NCI-H2081 (cell line): ENCODE data around the gene EFCAB6.
A peak's percentile ranks its signal among the peaks of the same experiment; 100 is the strongest.

ENCODE experiments used
- DNase-seq, 2 experiments: peaks; one replicate each; lab custom pipeline; 2025; lab: John Stamatoyannopoulos, UW

EFCAB6 gene

DNA sequence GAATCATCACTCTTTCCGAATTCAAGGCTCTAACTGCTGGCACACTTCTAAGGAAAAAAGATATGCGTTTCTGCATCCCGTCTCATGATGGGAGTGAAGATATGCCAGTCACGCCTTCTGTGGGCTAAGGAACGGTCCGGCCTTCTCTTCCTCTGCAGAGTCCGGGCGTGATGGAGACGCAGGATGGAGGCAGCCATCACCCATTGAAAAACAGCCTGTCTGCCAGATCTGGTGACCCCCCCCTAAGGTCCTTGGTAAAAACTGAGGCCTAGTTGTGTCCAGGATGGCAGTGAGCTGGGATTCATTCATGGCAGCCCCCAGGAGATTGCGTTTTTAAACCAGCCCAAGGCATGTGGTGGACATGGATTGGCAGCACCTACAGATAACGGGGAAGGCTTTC, 6.9 kb upstream of the EFCAB6 start:
- DNase-seq: no peak

DNA sequence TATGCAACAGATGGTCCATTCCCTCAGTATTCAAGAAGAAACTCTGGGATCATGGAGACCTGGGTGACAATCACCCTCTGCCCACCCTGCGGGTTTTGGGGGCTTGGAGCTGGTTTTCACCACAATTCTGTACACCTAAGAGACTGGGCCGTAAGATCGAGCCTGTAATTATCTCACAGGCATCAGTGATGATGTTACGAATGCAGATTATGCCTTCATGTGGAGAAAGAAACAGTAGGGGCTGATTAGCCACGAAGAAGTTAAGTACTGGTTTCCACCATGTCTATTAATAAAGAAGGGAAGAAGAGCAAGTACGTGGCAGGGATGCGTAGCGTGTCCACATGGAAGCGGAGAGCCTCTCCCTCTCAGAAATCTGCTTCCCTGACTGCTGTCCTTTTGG, 5.3 kb upstream of the EFCAB6 start:
- no peak for DNase-seq

DNA sequence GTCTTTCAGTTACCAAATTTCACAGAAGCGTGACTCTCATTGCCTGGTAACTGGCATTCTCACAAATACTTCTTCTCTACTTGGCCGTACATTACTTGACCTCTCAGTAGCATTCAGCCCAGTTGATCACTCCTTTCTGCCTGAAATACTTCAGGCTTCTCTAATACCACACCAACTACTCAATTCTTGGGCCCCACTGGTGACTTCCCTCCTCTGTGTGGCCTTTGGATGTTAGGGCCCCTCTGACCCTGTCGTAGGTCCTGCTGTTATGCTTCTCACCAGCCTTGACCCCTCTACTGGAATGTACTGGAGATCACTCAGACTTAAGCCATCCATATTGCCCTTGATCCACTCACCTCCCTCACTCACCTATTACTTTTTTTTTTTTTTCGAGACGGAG, 2.2 kb upstream of the EFCAB6 start:
- no peak for DNase-seq

DNA sequence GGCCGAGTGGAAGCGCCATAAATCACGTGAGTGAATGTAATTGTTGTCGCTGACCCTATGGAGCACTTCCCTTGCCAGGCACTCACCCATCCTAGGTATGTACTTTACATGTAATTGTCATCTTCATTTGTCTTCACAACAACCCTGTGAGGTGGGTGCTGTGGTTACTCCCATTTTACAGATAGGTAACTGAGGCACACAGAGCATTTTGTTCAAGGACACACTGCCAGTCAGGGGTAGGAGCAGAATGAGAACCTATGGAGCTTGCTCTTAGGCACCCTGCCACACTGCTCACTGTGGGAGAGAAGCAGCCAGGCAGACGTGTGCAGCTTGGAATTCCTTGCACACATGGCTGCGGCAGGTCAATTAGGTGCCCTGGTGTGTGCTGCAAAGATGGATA, 785 bp upstream of the EFCAB6 start:
- DNase-seq: no peak

DNA sequence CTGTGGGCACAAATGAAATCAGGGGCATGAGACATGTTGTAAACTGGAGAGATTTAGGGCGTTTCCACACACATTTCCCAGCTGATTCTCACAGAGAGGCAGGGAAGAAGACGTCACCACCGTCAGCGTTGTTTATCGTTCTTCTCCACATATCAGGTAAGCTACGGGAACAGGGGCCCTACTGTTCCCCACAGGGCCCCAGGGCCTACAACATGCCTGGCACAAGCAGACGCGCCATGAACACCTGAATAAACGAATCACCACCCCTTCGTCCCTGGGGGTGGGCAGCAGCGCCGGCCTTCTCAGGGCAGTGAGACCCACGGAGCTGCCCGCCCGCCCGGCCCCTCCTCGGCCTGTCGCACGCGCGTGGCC, 342 bp downstream of the EFCAB6 start:
- DNase-seq: peak in 1 of 2 experiments; percentile 14

DNA sequence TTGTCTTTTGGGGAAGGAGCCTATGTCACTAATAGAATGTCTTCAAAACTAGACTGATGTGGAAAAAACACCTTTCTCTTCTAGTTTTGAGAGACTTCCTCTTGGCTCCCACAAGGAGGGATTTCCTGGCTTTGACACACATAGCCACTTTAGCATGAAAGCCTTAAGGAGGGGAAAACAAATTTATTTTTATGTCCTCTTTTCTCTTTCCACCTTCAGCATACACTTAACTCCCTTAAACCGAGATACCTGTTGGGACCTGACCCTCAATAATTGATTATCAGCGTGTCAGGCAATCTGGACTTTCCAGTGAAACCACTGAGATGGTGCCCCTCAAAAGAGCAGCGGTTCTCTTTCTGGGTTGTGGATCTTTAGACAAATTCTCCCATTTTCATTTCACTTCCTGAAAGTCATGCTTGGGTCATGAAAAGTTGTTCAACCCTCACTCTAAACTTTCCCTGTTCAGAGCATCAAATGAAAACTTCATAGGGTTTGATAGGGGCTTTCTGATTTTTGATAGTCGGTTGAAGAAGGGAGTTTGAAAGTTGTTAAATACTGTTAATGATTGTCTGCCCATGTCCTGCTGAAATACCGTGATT, 9.1 kb downstream of the EFCAB6 start:
- no peak for DNase-seq

DNA sequence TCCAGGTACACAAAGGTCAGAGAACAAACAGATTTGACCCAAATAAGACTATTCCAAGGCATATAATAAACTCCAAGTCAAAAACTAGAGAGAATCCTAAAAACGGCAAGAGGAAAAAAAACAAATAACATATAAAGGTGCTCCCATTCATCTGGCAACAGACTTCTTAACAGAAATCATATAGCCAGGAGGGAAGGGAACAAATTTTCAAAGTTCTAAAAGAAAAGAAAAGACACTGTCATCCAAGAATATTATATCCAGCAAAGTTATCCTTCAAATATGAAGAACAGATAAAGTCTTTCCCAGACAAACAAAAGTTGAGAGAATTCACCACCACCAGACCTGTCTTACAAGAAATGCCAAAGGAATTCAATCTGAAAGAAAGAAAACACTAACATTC, 11.1 kb downstream of the EFCAB6 start:
- no peak for DNase-seq

DNA sequence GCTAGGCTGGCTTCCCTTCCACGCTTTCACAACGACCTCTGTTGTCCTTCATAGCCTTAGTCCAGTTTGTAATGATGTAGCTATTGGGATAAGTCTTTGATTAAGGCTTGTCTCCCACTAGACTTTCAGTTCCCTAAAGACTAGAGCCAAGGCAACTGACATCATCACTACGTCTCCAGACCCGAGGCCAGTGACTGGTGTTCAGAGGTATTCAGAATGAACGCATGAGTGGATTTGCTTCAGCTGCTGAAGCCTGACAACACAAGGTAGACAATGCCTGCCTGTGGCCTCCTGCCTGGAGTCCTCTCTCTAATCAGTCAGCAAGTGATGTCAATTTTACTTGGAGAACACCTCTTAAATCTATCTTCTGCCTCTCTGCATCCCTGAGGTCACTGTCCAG, 13.6 kb downstream of the EFCAB6 start:
- no peak for DNase-seq

DNA sequence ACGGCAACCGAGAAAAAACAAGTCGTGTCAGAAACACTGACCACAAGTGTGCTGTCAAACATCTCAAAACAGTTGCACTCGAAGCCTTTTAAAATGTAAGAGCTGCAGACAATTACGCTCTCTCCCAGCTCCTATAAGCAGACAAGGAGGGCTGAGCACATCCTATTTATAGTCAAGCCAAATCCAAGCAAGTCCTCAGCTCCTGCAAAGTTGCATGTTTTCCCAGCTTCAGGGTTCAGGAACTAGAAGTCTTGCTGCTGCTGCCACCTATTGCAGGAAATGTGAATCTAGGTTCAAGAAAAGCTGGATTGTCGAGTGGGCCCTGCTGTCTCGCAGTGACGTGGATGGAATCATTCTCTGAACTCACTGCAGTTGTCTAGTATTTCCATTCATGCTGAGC, 15.5 kb downstream of the EFCAB6 start:
- DNase-seq: peak in 1 of 2 experiments; percentile 15

DNA sequence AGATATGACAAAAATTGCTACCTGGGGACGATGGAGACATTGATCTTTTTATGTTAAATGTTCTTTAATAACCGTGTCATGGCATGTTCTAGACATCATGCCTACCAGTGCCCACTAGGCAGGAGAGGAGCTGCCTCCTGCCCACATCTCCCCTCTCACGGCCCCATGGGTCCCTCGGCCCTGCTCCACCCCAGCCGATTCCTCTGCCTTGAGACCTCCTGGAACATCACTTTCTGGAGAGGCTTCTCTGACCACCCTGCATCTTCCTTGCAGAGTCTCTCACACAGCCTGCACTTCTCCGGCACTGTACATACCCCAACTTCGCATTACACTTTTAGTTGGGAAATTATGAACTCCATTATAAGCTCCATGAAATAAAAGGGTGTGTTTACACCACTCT, 16.8 kb downstream of the EFCAB6 start:
- no peak for DNase-seq

DNA sequence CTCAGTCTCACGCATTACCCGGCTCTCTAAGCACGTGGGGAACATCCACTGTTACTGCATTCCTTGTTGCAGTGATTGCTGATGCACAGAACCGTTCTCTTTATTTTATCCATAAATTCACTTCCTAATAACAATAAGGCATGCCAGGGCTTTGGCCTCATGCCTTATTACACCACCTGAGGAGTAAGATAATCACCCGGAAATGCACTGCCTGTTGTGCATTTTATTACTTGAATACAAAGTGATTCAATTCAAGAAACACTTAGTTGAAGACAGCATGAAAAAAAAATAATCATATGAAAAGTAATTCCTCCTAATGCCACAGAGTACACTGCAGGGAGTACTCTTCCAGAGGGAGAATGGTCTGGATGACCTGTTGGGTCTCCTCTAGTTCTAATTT, 19.2 kb downstream of the EFCAB6 start:
- no peak for DNase-seq

DNA sequence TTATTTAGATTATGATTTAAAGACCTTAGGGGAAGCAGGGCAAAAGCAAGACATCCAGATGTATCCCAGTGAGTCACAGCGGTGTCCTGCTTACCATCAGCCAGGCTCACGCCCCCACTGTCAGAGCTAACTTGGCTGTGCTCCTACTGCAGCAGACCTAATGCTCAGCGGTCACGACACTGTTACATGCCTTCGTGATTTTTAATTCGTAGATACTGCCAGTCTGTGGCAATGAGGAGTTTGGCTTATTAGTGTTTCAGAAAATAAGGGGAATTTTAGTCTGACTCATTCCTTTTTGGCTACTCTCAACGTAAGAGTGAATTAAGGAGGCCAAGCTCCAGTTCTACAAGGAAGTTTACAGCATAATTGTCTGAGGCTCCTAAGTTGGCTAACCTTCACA, 22.7 kb downstream of the EFCAB6 start:
- DNase-seq: no peak

DNA sequence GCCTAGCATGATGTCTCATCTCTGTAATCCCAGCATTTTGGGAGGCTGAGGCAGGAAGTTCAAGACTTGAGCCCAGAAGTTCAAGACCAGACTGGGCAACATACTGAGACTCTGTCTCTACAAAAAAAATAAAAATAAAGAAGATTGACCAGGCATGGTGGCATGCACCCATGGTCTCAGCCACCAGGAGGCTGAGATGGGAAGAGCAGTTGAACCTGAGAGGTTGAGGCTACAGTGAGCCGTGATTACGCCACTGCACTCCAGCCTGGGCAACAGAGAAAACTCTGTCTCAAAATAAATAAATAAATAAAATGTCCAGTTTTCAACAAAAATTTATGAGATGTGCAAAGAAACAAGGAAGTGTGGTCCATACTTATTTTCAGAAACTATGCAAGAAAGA, 28.3 kb downstream of the EFCAB6 start:
- DNase-seq: no peak

DNA sequence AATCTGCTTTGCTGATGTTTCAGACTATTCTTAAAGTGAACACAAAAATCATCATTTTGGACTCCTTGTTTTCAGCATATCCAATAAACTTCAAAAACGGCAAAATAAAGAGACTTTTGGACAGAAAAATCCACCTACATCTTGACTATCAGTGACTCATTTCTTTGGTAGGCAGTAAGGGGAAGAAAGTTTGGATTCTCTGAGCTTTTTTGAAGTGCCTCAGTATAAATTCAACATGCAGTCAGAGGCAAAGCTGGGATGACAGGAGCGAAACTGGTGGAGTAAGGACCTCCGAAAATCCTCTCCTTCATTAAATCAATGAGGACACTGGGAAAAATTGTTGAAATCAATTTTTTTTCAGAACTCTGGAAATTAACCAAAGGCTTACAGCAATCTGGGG, 29.7 kb downstream of the EFCAB6 start:
- no peak for DNase-seq

DNA sequence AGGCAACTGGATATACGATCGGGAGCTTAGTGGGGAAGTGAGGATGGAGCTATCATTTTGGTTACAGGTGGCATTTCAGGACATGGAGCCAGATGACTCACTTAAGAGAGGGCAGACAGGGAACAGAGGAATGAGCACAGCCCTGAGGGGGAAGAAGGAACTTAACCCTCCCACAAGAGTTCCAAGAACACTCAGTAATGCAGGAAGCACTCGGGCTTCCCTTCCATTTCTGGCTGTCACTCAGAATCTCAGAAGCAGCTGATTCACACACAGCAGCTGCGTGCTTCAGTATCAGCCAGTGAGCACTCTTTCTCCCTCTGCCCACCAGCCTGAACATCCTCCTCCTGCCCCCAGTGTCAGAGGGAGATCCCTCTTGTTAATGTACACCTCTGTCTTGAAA, 34.8 kb downstream of the EFCAB6 start:
- DNase-seq: no peak

DNA sequence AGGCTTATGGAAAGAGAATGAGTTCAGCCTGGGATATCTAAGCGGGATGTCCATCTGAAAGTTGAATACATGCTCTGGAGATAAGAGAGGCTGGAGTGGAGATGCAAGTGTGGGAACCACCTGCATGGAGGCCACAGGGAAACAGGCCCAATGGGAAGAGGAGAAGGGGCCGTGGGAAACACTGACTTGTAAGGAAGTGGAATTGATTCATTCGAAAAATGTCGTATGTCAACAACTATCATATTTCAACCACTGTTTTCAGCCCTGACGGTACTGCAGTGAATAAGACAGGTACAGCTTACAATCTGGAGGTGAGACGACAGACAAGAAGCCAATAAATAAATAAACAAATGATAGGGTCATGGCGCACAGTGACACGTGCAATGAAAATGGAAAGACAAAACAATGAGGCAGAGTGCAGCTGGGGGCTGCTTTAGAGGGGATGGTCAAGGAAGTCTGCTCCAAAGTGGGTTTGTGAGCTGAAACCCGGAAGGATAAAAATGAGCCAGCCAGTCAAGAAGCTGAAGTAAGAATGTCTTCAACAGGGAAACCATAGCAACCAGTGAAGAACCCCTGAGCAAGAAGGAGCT, 35.9 kb downstream of the EFCAB6 start:
- DNase-seq: no peak

DNA sequence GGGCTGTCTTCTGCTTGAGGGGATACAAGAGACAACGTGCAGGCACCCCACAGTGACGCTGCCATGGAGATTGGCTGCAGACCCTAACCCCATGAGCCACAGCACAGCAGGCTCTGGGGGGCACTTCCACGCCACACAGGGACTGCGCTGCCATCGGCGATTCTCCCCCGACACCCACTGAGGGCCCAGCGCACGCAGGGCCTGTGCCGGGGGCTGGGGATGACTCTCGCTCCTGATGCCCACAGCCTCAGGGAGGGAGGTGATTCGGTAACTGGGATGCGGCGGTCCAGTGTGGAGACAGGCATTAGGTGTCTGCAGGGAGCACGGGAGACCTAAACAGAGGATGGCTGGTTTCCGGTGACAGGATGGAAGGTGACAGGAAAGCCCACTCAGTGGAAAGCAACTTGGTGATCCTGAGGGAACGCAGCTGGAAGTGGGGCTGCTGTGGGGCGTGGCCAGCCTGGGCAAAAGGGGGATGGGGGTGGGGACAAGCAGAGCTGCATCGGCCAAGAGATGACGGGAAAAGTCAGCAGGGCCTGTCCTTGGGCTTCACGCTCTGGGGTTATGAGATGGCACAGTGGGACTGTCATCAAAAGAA, 37.7 kb downstream of the EFCAB6 start:
- DNase-seq: no peak

DNA sequence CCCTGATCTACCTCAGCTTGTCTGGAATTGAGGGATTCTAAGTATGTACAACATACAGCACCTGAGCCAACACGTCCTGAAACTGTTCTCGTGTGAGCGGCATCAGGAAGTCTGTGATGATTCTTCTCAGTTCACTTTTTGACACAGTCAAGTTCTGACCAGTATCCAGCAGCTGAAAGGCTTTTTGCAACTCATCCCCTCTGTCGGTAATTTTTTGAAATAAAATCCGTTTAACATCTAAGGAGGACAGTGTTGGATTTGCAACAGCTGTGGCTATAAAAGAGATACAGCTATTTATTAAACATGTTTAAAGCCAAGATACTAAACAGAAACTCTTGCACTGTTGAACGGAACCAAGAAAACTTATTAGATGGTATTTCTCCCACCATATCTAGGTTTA, 39.3 kb downstream of the EFCAB6 start:
- DNase-seq: no peak

DNA sequence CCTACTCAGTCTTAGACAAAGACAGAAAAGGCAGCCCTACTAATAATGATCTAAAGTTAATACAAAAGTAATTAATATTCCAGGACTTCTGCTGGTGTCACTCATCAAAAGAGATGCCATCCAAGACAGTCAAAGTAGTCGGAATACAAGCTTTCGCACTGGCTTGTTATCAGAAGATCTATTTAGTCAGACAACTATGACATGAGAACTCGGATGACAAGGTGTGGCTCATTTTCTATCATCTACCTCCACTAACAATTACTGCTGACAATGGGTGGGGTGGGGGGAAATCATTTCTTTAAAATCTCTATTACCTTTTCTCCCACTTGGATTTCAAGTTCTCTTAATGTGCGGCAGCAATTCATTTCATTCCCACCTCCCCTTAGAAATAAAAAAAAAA, 56.7 kb downstream of the EFCAB6 start:
- DNase-seq: no peak

DNA sequence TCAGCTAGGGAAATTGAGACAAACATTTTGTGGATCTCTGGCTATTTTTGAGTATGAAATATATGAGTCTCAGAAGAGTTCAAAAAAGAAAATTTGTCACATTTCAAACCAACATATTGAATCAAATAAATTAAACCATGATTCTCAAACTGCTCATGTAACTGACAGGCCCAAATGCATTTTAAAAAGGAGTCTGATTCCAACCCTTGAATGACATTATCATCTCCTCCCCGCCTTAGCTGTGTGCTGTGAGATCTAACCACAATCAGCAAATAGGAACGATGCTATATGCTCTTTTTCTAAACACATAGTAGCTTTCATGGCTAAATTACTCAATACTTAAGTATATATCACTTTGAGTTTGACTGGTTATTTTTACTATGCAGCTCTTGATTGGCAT, 57.1 kb downstream of the EFCAB6 start:
- DNase-seq: no peak

DNA sequence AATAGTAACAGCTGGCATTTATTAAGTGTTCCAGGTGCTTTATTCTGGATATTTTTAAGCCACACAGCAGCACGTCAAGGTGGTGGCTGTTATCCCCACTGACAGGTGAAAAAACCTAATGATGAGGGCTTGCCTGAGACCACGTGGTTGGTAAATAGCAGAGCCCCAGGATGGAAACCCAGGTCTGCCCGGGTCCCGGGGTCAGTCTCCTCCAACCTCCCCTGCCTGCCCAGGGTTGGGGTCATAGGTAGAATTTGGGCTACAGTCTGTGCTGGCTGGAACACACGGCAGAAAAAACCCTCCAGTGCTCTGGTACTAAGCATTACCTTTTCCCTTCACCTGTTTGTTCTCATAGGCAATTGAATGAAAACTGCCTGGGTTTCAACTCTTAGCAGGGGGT, 57.9 kb downstream of the EFCAB6 start:
- DNase-seq: no peak

DNA sequence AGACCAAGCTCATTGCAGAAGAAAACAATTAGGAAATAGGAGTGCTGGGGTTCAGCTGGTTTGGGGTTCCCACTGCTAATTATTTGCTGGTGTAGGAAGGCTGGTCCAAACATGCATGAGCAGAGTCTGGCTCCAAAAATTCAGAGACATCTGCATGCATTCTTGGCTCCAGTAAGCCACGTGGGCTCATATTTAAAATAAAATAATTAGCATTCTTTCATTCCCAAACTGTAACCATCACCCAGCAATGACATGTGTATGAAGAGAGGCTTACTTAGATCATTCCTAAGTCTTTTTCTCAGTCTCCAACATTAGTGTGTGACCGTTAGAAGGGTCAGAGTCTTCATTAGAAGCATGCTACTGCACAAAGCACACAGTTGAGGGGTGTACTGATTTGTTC, 58.4 kb downstream of the EFCAB6 start:
- DNase-seq: no peak

DNA sequence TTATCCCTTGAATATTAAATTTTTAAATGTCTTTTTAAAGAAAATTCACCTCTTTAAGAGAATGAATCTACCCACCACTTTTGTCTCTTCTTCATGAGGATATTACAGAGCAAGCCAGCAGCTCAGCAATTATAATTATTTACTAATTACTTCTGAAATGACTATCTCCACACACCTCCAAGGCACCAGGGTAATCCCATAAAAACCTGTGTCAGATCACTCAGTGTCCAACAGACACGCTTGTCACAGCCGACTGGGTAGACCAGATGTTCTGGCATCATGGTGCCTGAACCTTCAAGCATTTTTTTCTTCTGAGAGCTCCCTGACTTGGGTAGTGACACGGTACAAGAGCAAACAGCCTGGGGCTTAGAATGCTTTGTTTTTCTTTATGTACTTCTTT, 61.4 kb downstream of the EFCAB6 start:
- no peak for DNase-seq

DNA sequence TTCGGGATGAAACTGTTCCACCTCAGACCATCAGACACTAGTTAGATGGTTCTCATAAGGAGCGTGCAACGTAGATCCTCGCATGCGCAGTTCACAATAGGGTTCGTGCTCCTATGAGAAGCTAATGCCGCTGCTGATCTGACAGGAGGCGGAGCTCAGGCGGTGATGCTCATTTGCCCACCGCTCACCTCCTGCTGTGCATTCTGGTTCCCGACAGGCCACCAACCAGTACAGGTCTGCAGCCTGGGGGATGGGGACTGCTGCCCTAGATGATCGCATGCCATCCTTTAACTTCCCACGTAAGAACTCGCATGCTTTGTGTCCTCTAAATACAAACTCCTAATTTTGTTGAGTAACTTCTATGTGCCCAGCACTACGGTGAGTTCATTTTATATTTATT, 62.6 kb downstream of the EFCAB6 start:
- DNase-seq: no peak
